ENCODE data around the gene C13orf46. TPM values are rescaled to one million over a fixed set of nuclear protein-coding genes. Genes with fewer than 3 reads are reported as not detected.

C13orf46 gene
- total and polyA plus RNA-seq, 2 donors (not counting 1 experiment from before 2014, with no cell fraction given): 0.50 to 0.56 TPM

GRCh38 chr13:114002771-114003321 is 29.0 kb upstream of the C13orf46 start:
- Histone ChIP-seq H3K4me1 (ENCODE audit: control insufficient read depth, extremely low read depth, insufficient read depth, low read length) (peaks cover 11% of the 10 kb centered on the region), H3K4me3 (replicated peaks in 1 of 4; ENCODE audit: control extremely low read depth in 1 of 4, insufficient read depth in 1 of 4, low read depth in 3 of 4, low read length in 4 of 4) (no peak overlapping the region), H3K79me2 (ENCODE audit: control insufficient read depth, insufficient read depth, low read length) (no peaks in the 10 kb centered on the region), H3K27ac (ENCODE audit: insufficient read depth, low read length) (no peak overlapping the region), H3K9me3 (ENCODE audit: control insufficient read depth, insufficient read depth, low read depth, low read length) (no peaks in the 10 kb centered on the region), H3K4me2 (ENCODE audit: extremely low read depth, insufficient read depth, low read length) (no peak overlapping the region), H4K20me1 (ENCODE audit: control insufficient read depth, extremely low read depth, insufficient read depth, low read length) (no peaks in the 10 kb centered on the region), H2AFZ (ENCODE audit: low read length) (no peak overlapping the region), H3K9ac (ENCODE audit: insufficient read depth, low read length) (no peak overlapping the region), H3K36me3 (ENCODE audit: control insufficient read depth, insufficient read depth, low read length) (peaks cover 32% of the 10 kb centered on the region), H3K27me3 (ENCODE audit: control insufficient read depth, insufficient read depth, low read length) (no peaks in the 10 kb centered on the region)
- no peak for DNase-seq (ENCODE audit: low read depth in 2 of 2)
- TF ChIP-seq, protein P1, sequence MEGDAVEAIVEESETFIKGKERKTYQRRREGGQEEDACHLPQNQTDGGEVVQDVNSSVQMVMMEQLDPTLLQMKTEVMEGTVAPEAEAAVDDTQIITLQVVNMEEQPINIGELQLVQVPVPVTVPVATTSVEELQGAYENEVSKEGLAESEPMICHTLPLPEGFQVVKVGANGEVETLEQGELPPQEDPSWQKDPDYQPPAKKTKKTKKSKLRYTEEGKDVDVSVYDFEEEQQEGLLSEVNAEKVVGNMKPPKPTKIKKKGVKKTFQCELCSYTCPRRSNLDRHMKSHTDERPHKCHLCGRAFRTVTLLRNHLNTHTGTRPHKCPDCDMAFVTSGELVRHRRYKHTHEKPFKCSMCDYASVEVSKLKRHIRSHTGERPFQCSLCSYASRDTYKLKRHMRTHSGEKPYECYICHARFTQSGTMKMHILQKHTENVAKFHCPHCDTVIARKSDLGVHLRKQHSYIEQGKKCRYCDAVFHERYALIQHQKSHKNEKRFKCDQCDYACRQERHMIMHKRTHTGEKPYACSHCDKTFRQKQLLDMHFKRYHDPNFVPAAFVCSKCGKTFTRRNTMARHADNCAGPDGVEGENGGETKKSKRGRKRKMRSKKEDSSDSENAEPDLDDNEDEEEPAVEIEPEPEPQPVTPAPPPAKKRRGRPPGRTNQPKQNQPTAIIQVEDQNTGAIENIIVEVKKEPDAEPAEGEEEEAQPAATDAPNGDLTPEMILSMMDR (conservative IDR thresholded peaks at IDR 0.05 in 1 of 2, IDR thresholded peaks at IDR 0.05 in 1 of 2; ENCODE audit: low read depth in 1 of 2, low read length in 2 of 2): no peak
- no peak for TF ChIP-seq EZH2 (IDR thresholded peaks at IDR 0.05; ENCODE audit: low read length, missing control alignments)

DNA sequence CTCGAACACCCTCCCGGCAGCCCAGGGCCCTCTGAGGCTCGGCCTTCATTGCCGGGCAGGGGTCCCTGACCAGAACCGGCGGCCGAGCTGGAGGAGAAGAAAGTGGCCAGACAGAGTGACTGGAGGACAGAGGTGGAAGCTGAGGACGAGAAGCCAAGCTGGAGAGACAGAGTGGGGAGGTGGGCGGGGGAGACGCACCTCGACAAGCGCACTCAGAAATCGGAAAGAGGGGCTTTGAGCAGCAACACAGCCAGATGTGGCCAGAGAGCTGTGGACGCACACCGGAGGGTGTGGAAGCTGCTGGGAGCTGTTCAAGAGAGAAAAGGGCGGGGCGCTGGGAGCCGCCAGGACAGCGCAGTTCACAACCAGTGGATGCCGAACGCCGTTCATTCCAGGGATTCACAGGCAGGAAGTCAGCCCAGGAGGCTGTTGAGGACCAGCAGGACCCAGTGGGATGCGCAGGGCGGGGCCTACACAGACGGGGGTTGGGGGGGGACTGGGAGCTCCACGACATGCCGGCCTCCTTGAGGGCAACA is 28.2 kb upstream of the C13orf46 start:
- H3K27ac ChIP-seq (ENCODE audit: insufficient read depth, low read length): no peak overlapping the region
- no peaks in the 10 kb centered on the region for H4K20me1 ChIP-seq (ENCODE audit: control insufficient read depth, extremely low read depth, insufficient read depth, low read length)
- no peak overlapping the region for H3K9ac ChIP-seq (ENCODE audit: insufficient read depth, low read length)
- no peaks in the 10 kb centered on the region for H3K27me3 ChIP-seq (ENCODE audit: control insufficient read depth, insufficient read depth, low read length)
- no peaks in the 10 kb centered on the region for H3K79me2 ChIP-seq (ENCODE audit: control insufficient read depth, insufficient read depth, low read length)
- peaks cover 32% of the 10 kb centered on the region for H3K36me3 ChIP-seq (ENCODE audit: control insufficient read depth, insufficient read depth, low read length)
- no peak overlapping the region for H2AFZ ChIP-seq (ENCODE audit: low read length)
- H3K4me3 ChIP-seq (replicated peaks in 1 of 4; ENCODE audit: control extremely low read depth in 1 of 4, insufficient read depth in 1 of 4, low read depth in 3 of 4, low read length in 4 of 4): no peak overlapping the region
- no peak for DNase-seq (ENCODE audit: low read depth in 2 of 2)
- peaks cover 13% of the 10 kb centered on the region for H3K4me1 ChIP-seq (ENCODE audit: control insufficient read depth, extremely low read depth, insufficient read depth, low read length)
- H3K9me3 ChIP-seq (ENCODE audit: control insufficient read depth, insufficient read depth, low read depth, low read length): no peaks in the 10 kb centered on the region
- H3K4me2 ChIP-seq (ENCODE audit: extremely low read depth, insufficient read depth, low read length): no peak overlapping the region
- TF ChIP-seq EZH2 (IDR thresholded peaks at IDR 0.05; ENCODE audit: low read length, missing control alignments): no peak
- TF ChIP-seq, protein P1 (conservative IDR thresholded peaks at IDR 0.05 in 1 of 2, IDR thresholded peaks at IDR 0.05 in 1 of 2; ENCODE audit: low read depth in 1 of 2, low read length in 2 of 2): no peak

DNA sequence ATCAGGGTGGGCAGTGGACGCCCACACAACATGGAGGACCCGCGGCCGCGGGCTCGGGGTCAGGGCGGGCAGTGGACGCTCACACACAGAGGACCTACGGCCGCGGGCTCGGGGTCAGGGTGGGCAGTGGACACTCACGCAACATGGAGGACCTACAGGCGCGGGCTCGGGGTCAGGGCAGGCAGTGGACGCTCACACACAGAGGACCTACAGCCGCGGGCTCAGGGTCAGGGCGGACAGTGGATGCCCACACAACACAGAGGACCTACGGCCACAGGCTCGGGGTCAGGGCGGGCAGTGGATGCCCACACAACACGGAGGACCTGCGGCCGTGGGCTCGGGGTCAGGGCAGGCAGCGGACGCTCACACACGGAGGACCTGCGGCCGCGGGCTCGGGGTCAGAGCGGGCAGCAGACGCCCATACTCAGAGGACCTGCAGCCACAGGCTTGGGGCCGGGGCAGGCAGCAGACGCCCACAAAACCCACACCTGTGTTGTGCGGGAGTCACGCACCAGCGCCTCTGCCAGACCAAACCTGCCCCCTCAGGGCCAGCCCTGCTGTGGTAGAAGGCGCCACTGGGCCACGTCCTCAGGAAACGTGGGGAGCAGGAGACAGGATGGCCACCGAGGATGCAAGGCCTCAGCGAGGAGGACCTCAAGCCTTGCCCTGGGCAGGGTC is 27.6 kb upstream of the C13orf46 start:
- Histone ChIP-seq H2AFZ (ENCODE audit: low read length) (no peak overlapping the region), H3K36me3 (ENCODE audit: control insufficient read depth, insufficient read depth, low read length) (peaks cover 38% of the 10 kb centered on the region), H4K20me1 (ENCODE audit: control insufficient read depth, extremely low read depth, insufficient read depth, low read length) (no peaks in the 10 kb centered on the region), H3K4me3 (replicated peaks in 1 of 4; ENCODE audit: control extremely low read depth in 1 of 4, insufficient read depth in 1 of 4, low read depth in 3 of 4, low read length in 4 of 4) (no peak overlapping the region), H3K79me2 (ENCODE audit: control insufficient read depth, insufficient read depth, low read length) (no peaks in the 10 kb centered on the region), H3K4me1 (ENCODE audit: control insufficient read depth, extremely low read depth, insufficient read depth, low read length) (peaks cover 13% of the 10 kb centered on the region), H3K4me2 (ENCODE audit: extremely low read depth, insufficient read depth, low read length) (no peak overlapping the region), H3K9me3 (ENCODE audit: control insufficient read depth, insufficient read depth, low read depth, low read length) (no peaks in the 10 kb centered on the region), H3K27me3 (ENCODE audit: control insufficient read depth, insufficient read depth, low read length) (no peaks in the 10 kb centered on the region), H3K27ac (ENCODE audit: insufficient read depth, low read length) (no peak overlapping the region), H3K9ac (ENCODE audit: insufficient read depth, low read length) (no peak overlapping the region)
- DNase-seq (ENCODE audit: low read depth in 2 of 2): no peak
- no peak for TF ChIP-seq EZH2 (IDR thresholded peaks at IDR 0.05; ENCODE audit: low read length, missing control alignments)
- TF ChIP-seq, protein P1 (conservative IDR thresholded peaks at IDR 0.05 in 1 of 2, IDR thresholded peaks at IDR 0.05 in 1 of 2; ENCODE audit: low read depth in 1 of 2, low read length in 2 of 2): no peak

Data from fibroblast of lung (primary cell).